HUES48 (cell line): Measurements from ENCODE around the gene ITGA4.

Source experiments
- H3K27ac ChIP-seq: one replicate; pipeline ENCODE4 v1.7.0; 2013; ENCODE audit warnings: low read depth, low read length, inconsistent platforms
- H3K27me3 ChIP-seq: 2 replicates; pipeline ENCODE4 v1.6.1; 2013; ENCODE audit warnings: mild to moderate bottlenecking, low read length; ENCODE audit not compliant: control insufficient read depth, insufficient read depth
- H3K36me3 ChIP-seq: 2 replicates; pipeline ENCODE4 v1.6.1; 2013; ENCODE audit warnings: low read length; ENCODE audit not compliant: control insufficient read depth, insufficient read depth
- H3K4me1 ChIP-seq: 2 replicates; pipeline ENCODE4 v1.6.1; 2013; ENCODE audit warnings: mild to moderate bottlenecking, low read length; ENCODE audit not compliant: control insufficient read depth, insufficient read depth
- H3K4me3 ChIP-seq: 2 replicates; pipeline ENCODE4 v1.5.1; 2013; ENCODE audit warnings: mild to moderate bottlenecking, low read depth, low read length
- H3K9ac ChIP-seq: 2 replicates; pipeline ENCODE4 v1.6.1; 2013; ENCODE audit warnings: mild to moderate bottlenecking, low read depth, low read length, moderate library complexity
- H3K9me3 ChIP-seq: 2 replicates; pipeline ENCODE4 v1.6.1; 2013; ENCODE audit warnings: low read length; ENCODE audit not compliant: control insufficient read depth, insufficient read depth

Gene ITGA4

DNA sequence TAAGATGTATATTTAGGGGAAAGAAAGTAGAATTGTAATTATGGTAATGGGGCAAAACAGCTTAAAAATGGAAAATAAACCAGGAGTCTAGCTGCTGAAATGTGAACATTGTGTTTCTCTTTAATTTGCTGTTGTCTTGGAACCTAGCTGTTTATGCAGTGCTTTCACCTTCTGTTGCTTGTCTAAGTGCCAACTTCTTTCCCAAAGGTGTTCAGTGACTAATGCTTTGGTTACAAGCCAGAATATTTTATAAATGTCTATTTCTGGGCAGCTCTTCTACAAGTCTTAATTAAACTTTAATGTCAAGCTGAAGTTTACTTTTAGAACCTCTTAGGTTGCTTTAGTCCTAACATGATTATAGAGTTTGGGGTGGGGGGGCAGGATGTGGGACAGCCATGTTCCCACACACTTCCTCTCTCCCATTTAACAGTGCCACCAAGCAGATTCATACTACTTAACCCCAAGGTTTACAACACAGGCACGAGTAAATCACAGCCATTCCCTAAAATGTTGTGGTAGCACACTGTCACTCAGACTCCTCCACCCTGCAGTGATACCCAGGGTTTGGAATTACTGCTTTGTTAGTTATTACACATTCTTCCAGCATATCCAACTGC lies 60.6 kb downstream of the ITGA4 start:
- Histone ChIP-seq H3K9ac (no peak overlapping the region), H3K36me3 (no peaks in the 10 kb centered on the region), H3K4me1 (no peaks in the 10 kb centered on the region), H3K4me3 (no peak overlapping the region), H3K27me3 (no peaks in the 10 kb centered on the region), H3K27ac (no peak overlapping the region), H3K9me3 (no peaks in the 10 kb centered on the region)

DNA sequence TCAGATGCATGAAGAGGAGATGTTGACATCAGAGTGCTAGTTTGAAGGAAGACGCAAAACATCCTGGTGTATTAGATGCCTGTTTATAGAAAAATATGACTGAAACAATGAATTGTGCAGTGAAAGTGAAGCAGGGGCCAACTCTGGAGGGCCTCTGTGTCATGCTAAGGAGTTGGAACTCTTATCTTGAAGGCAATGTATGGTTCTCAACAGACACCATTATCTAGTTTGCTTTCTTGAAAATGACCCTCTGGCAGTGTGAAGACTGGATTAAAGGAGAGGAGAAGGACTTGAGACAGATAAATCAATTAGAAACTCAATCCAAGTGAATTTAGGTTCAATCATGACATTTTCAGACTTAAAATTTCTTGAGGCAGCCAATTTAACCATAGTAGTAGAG lies 63.1 kb downstream of the ITGA4 start:
- Histone ChIP-seq H3K27me3 (no peaks in the 10 kb centered on the region), H3K4me1 (no peaks in the 10 kb centered on the region)

DNA sequence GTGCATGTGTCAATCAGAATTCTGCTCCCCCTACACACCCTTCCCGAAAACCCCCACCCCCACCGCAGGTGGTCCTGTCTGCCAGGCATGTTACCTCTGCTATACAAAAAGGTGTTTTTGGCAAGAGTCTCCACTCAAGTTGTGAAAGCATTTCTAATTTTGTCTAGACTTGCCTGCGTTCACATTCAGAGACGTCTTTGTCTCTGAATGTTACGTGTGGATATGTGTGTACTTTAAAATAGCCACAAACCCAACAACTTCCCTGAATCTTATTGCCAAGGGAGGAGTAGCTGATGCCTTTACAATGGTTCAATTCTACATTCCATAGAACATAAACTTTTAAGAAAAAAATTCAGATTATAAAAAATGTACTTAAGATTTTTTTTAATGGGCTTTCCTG lies 66.6 kb downstream of the ITGA4 start:
- Histone ChIP-seq H3K4me1 (no peaks in the 10 kb centered on the region), H3K9me3 (no peaks in the 10 kb centered on the region), H3K36me3 (no peaks in the 10 kb centered on the region), H3K4me3 (no peak overlapping the region), H3K27ac (no peak overlapping the region), H3K27me3 (no peaks in the 10 kb centered on the region), H3K9ac (no peak overlapping the region)

More for the DNA sequence above, 63.1 kb downstream of the ITGA4 start:
- Histone ChIP-seq H3K27ac (no peak overlapping the region), H3K9ac (no peak overlapping the region), H3K4me3 (no peak overlapping the region), H3K9me3 (no peaks in the 10 kb centered on the region), H3K36me3 (no peaks in the 10 kb centered on the region)

DNA sequence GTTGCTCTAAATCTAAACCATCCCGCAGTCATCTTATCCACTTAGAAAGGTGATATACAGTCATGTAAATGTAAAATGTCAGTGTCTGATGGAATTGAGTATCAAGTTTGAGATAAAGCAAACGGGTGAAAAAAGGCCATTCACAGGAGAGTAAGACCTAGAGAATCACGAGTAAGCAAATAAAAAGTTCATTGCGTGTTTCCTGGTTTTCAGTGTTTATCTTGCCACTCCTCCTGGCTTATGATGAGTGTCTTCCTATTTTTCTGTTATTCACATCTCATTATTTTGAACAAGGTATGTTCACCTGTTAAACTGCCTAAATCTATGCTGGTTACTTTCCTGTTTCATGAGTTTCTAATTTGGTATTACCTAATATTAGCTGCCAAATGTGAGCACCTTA lies 68.8 kb downstream of the ITGA4 start:
- no peaks in the 10 kb centered on the region for H3K36me3 ChIP-seq
- H3K9ac ChIP-seq: no peak overlapping the region
- H3K27me3 ChIP-seq: no peaks in the 10 kb centered on the region

DNA sequence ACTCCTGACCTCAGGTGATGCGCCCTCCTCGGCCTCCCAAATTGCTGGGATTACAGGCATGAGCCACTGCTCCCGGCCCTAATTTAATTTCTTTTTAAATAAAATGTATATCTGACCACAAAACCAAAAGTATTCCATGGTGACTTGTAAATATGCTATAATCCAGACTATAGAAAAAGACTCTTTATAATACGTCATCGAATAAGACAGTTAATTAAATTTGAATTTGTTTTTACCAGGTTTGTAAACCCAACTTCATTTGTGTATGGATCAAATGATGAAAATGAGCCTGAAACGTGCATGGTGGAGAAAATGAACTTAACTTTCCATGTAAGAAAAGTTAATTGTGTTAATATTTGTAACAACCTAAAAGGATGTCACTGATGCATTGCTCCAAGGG lies 69.9 kb downstream of the ITGA4 start:
- H3K36me3 ChIP-seq: no peaks in the 10 kb centered on the region
- no peak overlapping the region for H3K9ac ChIP-seq
- H3K9me3 ChIP-seq: no peaks in the 10 kb centered on the region
- H3K4me1 ChIP-seq: no peaks in the 10 kb centered on the region
- H3K4me3 ChIP-seq: no peak overlapping the region
- H3K27ac ChIP-seq: no peak overlapping the region
- no peaks in the 10 kb centered on the region for H3K27me3 ChIP-seq

More for the DNA sequence above, 68.8 kb downstream of the ITGA4 start:
- no peaks in the 10 kb centered on the region for H3K9me3 ChIP-seq
- no peak overlapping the region for H3K27ac ChIP-seq
- no peaks in the 10 kb centered on the region for H3K4me1 ChIP-seq
- no peak overlapping the region for H3K4me3 ChIP-seq

DNA sequence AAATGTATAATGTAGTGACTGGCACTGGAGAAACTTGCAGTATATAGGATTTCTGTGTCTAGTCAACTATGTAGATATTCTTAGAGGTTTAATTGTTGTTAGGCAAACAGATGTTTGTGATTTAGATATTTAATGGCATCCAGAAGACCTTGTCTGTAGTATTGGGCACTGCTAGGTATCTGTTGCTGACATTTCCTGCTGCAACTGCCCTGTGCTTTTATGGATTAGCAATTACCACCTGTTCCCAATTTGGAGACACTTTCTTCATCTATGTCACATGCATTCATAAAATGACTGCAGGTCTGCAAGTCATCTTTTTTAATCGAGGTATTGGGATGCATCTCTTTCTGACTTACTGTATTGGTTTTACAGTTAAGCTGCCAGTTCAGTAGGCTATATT lies 71.3 kb downstream of the ITGA4 start:
- Histone ChIP-seq H3K4me3 (no peak overlapping the region), H3K4me1 (no peaks in the 10 kb centered on the region), H3K36me3 (no peaks in the 10 kb centered on the region), H3K9ac (no peak overlapping the region), H3K27ac (no peak overlapping the region), H3K27me3 (no peaks in the 10 kb centered on the region), H3K9me3 (no peaks in the 10 kb centered on the region)

DNA sequence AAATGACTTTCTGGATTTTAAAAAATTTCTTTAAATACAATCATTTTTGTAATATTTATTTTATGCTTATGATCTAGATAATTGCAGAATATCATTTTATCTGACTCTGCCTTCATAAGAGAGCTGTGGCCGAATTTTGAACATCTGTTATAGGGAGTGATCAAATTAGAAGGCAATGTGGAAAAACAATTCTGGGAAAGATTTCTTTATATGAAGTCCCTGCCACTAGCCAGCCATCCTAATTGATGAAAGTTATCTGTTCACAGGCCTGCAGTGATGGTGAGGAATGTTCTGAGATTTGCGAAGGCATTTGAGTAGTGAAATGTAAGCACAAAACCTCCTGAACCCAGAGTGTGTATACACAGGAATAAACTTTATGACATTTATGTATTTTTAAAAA lies 79.5 kb downstream of the ITGA4 start:
- H3K4me1 ChIP-seq: no peaks in the 10 kb centered on the region
- H3K4me3 ChIP-seq: no peak overlapping the region
- no peak overlapping the region for H3K9ac ChIP-seq
- no peak overlapping the region for H3K27ac ChIP-seq
- H3K9me3 ChIP-seq: no peaks in the 10 kb centered on the region
- H3K36me3 ChIP-seq: no peaks in the 10 kb centered on the region
- no peaks in the 10 kb centered on the region for H3K27me3 ChIP-seq

DNA sequence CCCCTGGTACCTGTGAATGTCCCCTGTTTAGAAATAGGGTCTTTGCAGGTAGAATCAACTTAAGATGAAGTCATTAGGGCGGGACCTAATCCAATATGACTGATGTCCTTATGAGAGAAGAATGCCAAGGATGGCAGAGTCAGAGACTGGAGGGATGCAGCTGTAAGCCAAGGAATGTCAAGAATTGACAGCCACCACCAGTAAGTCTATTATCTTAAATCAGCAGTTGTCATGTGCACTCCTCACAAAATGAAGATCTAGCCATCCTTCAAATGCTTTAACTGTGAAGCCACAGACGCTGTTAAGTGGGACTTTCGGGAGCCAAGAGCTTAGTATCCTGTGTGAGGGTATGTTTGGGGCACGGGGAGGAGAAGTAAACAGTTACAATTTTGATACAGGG lies 83.2 kb downstream of the ITGA4 start:
- no peak overlapping the region for H3K4me3 ChIP-seq
- no peaks in the 10 kb centered on the region for H3K4me1 ChIP-seq
- no peaks in the 10 kb centered on the region for H3K36me3 ChIP-seq
- no peak overlapping the region for H3K9ac ChIP-seq
- H3K9me3 ChIP-seq: no peaks in the 10 kb centered on the region
- H3K27ac ChIP-seq: no peak overlapping the region
- no peaks in the 10 kb centered on the region for H3K27me3 ChIP-seq

DNA sequence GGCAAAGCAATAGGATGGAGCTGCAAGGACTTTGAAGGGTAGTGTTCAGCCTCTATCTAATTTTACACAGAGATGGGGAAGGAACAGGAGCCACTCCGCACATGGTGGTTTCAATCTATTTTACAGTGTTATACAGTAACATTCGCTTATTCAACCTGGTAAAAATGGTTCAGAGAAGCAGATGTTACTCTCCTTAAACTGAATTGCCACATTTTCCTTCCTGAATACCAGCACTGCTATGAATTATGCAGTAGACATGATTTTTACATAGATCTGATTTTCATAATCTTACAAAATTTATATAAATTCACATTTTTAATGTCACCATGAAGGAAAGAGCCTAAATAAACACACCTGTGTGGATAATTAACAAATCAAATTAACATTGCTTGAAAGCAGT lies 85.0 kb downstream of the ITGA4 start:
- H3K27ac ChIP-seq: no peak overlapping the region
- no peak overlapping the region for H3K4me3 ChIP-seq
- no peak overlapping the region for H3K9ac ChIP-seq
- no peaks in the 10 kb centered on the region for H3K36me3 ChIP-seq
- H3K9me3 ChIP-seq: no peaks in the 10 kb centered on the region
- H3K4me1 ChIP-seq: no peaks in the 10 kb centered on the region
- no peaks in the 10 kb centered on the region for H3K27me3 ChIP-seq

DNA sequence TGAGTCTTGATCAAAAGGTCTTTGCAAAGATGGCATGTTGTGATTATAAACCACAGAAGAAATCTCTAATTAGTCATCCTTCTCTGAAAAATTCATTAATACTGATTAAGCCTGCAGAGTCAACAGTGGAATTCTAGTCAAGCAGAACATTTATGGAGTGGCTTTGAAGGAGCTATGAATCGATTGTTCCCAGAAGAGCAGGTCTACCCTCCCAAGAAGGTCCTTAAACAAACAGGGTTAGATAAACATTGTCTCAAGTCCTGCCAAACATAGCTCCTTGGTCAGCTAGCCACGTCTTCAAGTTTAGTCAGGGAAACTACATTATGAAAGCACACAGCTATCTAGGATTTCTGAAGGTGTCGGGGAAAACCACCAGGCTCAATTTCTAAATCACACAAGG lies 88.9 kb downstream of the ITGA4 start:
- no peak overlapping the region for H3K4me3 ChIP-seq
- no peaks in the 10 kb centered on the region for H3K36me3 ChIP-seq
- no peaks in the 10 kb centered on the region for H3K9me3 ChIP-seq
- no peak overlapping the region for H3K27ac ChIP-seq
- no peaks in the 10 kb centered on the region for H3K4me1 ChIP-seq
- H3K27me3 ChIP-seq: no peaks in the 10 kb centered on the region
- H3K9ac ChIP-seq: no peak overlapping the region

DNA sequence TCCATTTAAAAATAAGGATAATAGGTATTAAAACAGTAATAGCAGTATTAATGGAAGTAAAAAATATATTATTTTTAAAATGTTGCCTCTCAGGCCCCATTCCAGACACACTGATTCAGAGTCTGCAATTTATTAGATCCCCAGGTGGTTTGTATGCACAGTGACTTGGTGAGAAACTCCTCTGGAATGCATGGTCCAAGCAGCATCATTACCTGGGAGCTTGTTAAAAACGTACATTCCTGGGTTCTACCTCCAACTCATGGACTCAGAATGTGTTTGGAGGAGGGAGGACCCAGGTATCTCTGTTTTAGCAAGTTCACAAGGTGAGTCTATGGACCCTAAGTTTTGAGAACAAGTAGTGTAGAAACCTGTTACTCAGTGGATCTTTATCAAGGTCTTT lies 95.6 kb downstream of the ITGA4 start:
- Histone ChIP-seq H3K9ac (no peak overlapping the region), H3K27me3 (no peaks in the 10 kb centered on the region), H3K4me3 (no peak overlapping the region), H3K36me3 (no peaks in the 10 kb centered on the region), H3K4me1 (no peaks in the 10 kb centered on the region), H3K9me3 (no peaks in the 10 kb centered on the region), H3K27ac (no peak overlapping the region)

DNA sequence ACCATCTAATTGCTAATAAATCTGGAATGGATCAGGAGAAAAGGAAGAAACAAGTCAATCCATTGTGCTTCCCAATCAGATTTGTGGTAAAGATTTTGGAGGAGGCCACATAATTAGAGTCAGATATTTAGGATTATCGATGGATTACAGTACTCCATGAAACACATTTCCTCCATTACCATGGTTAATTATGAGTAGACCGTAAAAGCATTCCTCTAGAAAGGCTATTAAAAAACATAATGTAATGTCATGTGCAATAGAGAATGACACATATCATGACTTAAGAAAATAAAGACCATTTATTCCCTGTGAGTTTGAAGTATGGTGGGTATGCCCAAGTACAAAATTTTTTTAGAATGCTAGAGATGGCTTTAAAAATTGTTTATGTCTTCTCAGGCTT lies 96.1 kb downstream of the ITGA4 start:
- Histone ChIP-seq H3K36me3 (no peaks in the 10 kb centered on the region), H3K27ac (no peak overlapping the region), H3K27me3 (no peaks in the 10 kb centered on the region), H3K9me3 (no peaks in the 10 kb centered on the region), H3K4me1 (no peaks in the 10 kb centered on the region), H3K4me3 (no peak overlapping the region), H3K9ac (no peak overlapping the region)
